HG03135 (cell line): ENCODE measurements around the gene XPO4.
"Not testable (repeated sequence)": the region's sequence is repeated elsewhere in the genome, so short reads cannot be mapped to it uniquely, and the experiment has no call there.

Experiments used
- ATAC-seq: cut with Tn5 transposase; IDR thresholded peaks from one replicate; pipeline ENCODE4 v1.9.1; 2021; ENCODE audit warnings: mild to moderate bottlenecking, moderate library complexity; ENCODE audit not compliant: unreplicated experiment

Gene XPO4

DNA sequence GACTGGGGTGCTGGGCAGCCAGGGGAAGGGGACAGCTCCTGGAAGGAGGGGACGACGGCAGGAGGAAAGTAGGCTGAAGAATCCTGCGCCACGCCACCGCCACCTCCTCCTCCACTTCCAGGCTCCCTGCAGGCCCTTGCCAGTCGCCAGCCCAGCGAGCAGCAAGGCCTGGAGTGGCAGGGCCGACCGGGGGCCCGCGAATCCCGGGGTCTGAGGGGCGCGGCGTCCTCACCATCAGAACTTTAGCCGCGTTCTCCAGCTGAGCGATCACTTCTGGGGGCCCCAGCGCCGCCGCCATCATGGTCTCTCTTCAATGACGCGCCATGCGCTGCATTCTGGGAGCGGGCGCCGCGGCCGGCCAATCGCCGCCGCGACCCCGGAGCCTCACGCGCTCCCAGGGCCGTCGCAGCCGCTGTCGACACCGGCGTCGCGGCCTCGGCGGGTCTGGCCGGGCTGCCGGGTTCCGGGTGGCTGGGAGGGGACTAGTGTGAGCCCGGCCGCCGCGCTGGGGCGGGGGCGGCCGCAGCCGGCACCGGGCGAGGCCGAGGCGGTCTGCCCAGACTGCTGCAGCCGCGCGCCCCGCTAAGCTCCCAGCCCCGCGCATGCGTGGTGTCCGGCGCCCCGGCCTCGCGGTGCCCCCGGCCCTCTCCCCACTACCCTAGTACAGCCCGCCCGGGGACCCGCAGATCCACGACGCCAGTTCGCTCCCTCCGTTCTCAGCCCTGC lies at the start of gene XPO4:
Gene XPO4, minus strand, starts transcription at position 309 of the 726 bp plus-strand sequence. Its CDS starts 8 bp downstream, at position 301.
- ATAC-seq = peak; percentile 94

DNA sequence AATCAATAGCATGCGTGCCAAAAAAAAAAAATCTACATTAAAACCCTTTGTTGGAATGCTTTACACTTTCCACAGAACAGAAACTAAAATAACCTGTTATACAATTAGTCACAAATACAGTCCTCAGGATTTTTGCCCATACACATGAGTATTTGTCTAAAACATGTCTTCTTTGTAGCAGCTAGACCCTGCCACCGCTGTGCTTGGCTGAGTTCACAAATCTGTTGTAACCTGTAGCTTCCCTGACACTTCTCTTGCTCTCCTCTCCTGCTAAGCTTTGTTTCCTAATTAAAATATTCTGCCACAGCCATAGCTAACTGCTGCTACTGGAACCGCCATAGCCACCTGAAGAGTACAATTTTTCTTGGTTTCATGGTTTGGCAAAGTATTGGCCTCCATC lies 45.5 kb upstream of the XPO4 start:
- ATAC-seq = not testable (repeated sequence)

DNA sequence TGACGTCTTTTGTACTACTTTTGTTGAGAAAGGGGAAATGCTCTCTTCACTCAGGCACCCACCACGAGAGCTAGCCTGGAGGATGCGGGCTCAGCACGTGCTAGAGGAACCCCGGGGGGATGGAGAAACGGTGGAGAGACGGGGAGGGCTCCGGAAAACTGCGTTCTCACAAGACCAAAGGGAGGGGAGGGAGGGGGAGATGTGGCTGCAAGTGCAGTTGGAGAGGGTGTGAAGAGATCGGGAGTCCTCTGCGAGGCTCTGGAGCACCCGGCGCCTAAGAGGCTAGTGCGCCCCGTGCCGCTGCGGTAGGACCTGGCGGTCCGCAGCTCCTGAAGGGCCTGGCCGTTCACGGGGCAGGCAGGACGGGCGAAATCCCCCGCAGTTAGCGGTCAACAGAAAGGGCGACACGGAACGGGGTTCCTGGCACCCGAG lies 43.4 kb upstream of the XPO4 start:
- no peak for ATAC-seq

DNA sequence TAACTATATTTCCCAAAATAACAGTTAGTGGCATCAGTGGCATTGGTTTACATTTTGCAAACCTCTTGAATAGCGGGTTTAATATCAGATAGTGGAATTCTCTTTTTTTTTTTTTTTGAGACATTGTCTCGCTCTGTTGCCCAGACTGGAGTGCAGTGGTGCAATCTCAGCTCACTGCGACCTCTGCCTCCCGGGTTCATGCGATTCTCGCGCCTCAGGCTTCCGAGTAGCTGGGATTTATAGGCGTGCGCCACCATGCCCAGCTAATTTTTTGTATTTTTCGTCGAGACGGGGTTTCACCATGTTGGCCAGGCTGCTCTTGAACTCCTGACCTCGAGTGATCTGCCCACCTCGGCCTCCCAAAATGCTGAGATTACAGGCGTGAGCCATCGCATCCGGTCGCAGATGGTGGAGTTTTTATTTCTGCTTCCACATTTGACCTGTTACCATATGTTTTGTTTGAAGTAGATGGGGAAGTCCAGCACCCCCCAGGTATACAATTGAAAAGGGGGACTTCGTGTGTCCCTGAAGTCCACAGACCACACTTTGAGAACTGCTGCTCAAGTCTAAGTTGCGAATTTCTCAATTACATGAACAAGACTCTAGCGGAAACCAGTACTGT lies 40.5 kb upstream of the XPO4 start:
- ATAC-seq = no peak

DNA sequence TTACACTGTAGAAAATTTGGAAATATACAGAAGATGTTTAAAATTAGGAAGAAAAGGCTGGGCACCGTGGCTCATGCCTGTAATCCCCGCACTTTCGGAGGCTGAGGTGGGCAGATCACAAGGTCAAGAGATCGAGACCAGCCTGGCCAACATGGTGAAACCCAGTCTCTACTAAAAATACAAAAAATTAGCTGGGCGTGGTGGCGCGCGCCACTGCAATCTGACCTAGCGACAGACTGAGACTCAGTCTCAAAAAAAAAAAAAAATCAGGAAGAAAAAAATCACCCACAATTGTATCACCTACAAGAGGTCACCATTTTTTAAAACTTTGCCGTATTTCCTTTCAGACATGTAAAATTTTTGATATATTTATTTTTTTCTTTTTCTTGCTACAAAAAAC lies 38.0 kb upstream of the XPO4 start:
- not testable (repeated sequence) for ATAC-seq

DNA sequence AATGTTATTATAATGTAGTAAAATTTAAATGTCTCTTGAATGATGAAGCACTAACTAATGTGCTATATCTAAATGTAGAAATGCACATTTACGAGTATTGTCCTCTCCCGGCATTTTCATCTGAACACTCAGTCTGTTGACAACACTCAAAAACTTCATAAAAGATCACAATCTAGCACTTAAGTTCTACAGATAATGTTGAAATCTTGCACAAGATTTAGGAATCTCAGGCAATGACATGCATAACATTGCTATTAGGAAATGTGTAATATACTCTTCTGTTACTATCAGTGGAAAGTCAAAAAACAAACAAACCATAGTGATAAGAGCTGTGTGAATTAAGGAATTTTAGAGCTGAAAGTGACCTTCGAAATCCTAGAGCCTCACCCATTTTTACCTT lies 37.5 kb upstream of the XPO4 start:
- no peak for ATAC-seq

DNA sequence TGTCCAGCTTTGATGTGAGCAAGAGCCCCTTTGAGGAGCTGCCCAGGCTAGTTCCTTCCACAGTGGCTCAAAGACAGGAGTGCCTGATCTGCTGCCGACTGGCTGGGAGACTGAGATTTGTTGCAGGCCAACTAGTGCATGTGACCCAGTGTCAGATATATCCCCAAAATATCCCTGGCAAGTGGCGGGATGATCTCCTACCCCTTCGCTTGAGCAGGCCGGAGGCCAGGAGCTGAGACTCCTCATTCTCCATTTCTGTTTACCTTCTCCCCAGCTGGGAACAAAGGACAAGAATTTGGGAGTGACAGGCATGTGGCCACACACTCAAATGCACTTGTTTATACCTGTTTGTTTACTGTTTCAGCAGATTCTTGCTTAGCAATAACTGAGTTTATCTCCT lies 37.1 kb upstream of the XPO4 start:
- no peak for ATAC-seq

DNA sequence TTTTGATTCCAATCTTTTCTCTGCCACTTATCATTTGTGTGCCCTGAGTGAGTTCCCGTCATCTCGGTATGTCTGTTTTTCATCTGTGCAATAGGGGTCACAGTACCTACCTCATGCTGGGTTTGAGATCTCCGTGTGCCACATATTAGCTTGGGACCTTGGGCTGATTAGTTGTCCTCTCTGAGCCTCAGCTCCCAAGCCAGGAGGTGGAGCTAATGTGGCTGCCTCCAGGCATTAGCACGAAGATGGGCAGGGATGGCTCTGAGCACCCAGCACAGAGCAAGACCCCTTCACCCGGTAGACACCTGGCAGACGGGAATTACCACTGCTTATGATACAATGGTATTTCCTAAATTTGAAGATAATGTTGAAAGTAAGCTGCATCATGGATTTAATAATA lies 35.8 kb upstream of the XPO4 start:
- ATAC-seq = no peak

DNA sequence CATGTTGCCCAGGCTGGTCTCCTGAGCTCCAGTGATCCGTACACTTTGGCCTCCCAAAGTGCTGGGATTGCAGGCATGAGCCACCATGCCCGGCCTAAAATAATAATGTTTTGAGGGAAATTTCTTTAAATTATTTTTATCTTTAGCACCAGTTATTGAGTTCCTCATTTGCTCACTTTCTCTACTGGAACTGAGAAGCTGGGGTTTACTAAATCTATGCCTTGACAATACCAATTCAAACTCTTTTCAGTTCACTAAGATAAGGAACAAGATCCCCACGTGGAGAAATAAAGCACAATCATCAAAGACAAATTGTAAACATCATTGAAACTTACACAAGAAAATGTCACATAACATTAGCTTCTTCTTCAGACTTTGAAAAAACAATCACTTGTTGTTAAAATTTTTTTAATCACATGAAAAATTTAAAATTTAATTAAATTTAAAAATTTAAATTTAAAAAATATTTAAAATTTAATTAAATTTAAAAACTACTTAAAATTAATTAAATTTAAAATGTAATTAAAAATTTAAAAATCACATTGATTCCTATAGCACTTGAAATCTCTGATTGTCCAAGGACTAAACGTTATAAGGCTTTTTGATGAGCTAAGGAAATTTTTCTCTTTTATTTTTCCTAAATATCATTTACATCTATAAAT lies 25.2 kb upstream of the XPO4 start:
- no peak for ATAC-seq

DNA sequence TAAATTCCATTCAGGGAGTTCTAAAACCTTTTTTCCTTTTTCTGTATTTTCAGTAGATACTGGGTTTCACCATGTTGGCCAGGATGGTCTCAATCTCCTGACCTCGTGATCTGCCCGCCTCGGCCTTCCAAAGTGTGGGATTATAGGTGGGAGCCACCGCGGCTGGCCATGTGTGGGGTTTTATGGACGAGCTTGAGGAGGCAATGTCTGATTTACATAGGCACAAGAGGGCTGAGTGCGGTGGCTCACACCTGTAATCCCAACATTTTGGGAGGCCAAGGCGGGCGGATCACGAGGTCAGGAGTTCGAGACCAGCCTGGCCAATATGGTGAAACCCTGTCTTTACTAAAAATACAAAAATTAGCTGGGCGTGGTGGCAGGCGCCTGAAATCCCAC lies 22.8 kb upstream of the XPO4 start:
- not testable (repeated sequence) for ATAC-seq

DNA sequence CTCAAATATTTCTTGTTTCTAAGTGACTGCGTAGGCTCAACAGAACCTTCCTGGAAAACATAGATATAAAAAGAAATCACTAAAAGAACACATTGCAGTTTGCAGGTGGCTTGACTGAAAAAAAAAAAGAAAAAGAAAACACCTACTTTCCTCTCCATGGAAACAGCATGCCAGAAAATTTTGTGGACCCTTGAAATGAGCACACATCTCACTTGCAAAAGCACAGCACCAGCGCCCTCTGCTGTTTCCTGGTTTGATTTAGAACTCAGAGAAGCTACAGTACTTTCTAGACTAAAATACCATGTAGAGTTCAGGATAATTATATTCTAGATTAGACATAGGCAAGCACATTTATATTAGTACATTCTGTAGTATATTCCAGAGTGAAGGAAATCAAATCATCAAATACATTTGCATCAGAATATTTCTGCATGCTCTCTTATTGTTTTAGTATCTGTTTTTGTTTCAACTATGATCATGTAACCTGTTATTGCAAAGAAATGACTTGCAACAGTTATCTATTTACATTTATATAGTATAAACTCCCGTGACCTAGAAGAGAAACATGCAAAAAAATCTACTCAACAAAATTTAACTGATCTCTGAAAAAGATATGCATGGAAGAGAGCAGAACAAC lies 22.3 kb upstream of the XPO4 start:
- ATAC-seq = no peak

DNA sequence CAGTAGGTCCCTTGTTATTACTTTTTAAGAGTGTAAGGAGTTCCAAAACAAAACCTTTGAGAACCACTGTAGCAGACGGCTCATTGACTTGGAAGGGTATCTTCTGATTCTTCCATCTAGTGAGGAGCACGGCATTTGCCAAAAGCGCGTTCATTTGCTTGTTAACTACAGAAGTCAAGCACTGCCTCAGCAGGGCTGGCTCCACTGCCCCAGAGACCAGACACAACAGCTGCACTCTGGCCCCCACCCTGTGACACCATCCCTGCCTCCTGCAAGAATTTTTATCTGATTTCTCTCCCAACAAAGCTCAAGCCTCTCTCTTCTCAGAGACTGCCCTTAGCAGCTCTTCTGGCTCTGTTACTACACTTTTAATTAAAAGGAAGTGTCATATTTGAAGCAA lies 20.7 kb upstream of the XPO4 start:
- ATAC-seq = no peak

DNA sequence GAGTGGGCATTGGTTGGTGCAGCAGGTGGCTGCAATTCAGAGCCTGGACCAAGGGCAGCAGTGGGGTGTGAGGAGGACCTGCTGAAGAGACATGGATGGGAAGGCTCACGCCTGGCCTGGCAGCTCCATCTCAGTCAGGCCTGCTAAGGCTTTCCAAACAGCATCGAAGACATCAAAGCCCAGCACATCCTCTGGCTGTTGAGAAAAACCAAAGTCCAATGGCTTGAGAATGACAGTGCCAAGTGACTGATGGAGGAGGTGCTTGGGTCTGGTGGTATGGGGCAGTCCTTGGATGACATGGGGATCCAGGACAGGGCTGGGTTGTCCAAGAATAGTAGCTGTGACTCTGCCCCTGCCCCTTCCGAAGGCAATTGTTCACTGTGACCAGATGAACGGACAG lies 19.0 kb upstream of the XPO4 start:
- no peak for ATAC-seq

DNA sequence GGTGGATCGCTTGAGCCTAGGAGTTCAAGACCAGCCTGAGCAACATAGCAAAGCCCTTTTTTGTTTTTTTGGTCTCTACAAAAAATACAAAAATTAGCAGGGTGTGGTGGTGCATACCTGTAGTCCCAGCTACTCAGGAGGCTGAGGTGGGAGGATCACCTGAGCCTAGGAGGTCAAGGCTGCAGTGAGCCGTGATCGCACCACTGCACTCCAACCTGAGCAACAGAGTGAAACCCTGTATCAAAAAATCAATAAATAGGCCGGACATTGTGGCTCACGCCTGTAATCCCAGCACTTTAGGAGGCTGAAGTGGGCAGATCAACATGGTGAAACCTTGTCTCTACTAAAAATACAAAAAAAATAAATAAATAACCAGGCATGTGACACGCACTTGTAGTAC lies 13.1 kb upstream of the XPO4 start:
- not testable (repeated sequence) for ATAC-seq

DNA sequence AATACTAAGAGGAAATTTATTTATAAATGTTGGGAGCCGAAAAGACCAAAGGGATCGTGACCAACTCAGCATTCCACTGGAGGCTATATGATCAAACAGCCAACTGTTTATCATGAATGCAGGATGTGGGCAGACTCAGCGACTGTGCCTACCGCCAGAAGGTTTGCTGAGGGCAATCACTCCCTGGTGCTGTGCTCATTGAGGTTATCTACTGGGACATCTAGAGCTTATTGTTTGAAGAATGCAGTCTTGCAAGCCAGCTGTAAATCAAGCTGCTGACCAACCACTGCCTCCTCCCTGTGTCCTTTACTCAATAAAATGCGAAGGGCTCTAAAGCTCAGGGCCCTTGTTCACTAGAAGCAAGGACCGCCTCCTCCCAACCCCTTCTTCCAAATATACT lies 8.5 kb upstream of the XPO4 start:
- no peak for ATAC-seq

DNA sequence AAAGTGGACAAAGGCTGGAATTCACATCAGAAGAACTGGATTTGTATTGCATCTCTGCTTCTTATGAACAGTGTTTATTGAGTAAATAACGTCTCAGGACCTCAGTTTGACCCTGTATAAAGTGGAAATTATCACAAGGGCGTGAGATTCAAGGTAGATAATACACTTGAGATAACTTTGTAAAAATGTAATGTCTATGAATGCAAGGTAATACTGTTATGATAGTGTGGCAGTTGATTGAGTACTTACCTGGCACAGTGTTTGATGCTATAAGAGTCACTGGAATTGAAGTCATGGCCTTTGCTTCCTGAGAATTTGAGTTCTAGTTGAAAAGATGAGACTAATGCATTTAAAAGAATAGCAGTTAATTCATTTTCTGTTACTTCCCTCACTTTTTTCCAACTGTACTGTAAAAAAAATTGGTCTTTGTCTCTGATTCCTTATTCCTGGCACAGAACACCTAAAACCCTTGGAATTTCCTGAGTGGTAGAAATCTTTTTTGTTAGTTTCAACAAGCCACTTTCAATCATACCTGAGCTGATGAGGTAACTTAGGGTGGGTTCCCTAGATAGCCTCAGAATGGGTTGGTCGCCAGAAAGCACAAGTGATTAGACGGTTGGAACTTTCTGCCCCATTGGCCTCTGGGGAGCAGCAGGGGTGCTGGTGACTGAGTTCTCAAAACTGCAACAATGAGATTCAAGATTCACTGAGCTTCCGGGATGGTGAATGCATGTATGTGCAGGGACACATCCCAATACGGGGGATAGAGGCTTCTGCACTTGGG lies 6.4 kb upstream of the XPO4 start:
- no peak for ATAC-seq

DNA sequence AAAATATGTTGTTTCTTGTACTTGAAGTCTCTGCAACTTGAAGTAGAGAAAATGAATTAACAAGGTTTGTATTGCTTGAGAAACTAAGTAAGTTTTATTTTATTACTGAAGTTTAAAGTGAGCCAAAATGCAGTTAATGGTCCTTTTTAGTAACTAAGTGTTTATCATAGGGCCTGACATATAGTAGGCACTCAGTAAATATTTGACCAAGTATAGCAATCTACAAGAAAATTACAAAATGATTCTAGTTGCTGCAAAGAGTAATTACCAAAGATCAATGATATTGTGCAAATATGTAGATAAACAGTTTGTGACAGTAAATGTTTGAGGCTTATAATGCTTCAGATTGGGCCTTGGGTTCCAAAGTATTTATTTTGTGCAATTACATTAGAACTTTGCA lies 2.4 kb upstream of the XPO4 start:
- no peak for ATAC-seq

DNA sequence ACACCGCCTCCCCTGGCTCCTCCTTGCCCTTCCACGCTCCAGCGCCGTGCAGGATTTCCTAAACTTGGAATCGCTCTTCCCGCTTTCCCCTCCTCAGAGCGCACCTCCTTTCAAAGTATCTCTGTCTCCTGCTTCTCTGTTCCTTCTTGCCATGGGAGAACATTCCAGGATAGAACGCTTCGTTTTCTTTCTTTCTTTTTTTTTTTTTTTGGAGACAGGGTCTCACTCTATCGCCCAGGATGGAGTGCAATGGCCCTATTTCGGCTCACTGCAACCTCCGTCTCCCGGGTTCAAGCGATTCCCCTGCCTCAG lies 574 bp upstream of the XPO4 start:
- ATAC-seq = no peak

DNA sequence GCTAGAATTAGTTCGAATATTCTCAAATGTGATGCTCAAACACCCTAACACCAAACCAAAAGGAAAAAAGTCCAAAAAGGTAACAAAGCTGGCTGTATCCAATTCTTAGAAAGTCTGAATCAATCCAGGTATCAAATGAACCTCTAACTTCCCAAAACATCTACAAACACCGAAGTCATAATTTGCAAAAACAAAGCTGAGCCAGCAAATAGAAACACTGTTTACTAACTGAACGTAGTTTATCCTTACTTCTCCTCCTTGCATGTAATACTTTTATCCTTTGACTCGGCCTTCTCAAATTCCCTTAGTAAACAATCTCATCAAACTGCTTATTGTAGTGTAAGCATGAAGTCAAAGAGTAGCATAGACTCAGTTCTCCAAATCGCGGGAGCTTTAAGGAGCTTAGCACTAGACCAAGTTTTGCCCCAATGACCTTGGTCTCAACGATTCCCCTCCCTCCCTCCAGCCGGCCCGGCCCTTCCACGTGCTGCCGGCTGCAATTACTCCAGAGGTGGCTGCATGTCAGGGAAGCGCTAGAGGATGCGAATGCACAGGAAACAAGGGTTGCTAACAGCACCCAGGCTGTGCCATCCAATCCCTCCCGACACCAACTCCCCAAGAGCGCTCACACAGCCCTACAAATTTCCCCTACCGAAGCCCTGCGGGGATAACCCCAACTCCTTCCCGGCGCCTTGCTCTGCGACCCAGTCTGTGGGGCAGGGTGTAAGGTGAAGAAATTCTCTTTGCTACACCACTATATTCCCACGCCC lies 693 bp downstream of the XPO4 start:
- ATAC-seq = peak; percentile 29

DNA sequence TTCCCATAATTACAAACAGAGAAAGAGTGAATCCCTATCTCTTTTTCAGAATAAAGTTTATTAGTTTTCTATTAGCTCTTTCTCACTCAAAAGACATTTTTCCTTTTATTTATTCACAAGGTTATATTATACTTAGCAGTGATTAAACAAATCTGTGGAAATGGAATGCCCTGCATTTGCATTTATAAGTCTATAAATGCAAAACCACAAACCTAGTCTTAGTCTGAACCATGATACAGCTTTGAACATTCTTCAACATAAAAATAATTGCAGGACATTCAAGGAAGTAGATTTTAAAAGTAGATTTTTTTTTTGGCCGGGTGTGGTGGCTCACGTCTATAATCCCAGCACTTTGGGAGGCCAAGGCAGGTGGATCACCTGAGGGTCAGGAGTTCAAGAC lies 8.3 kb downstream of the XPO4 start:
- ATAC-seq = no peak
